Omental fat pad (tissue), 4 donors: ENCODE measurements around the gene OR51B5. TPM values are rescaled to one million over a fixed set of nuclear protein-coding genes. Genes with fewer than 3 reads are reported as not detected.
"Not testable (repeated sequence)": the region's sequence is repeated elsewhere in the genome, so short reads cannot be mapped to it uniquely, and the experiment has no call there.

Experiments
- ATAC-seq: fragments of 150-250 bp; one replicate; pipeline ENCODE4 v1.9.1; 2016; ENCODE audit warnings: mild to moderate bottlenecking, moderate library complexity; ENCODE audit not compliant: low FRiP score
- DNase-seq: peaks from one replicate; pipeline ENCODE4 v3.0.0-alpha.2; 2019; ENCODE audit warnings: low spot score
- CTCF ChIP-seq, 3 donors: fragments of 450-650 bp; IDR thresholded peaks; one replicate each; pipeline ENCODE4 v1.5.1; 2016 to 2017; ENCODE audit warnings: antibody characterized with exemption in 3 of 3, mild to moderate bottlenecking in 3 of 3, moderate library complexity in 2 of 3
- total RNA-seq, 4 donors: library from RNA; depleted of rRNA; stranded (reverse); fragments of >200 nt; gene quantifications; one replicate each; pipeline ENCODE4 v1.1.0, GENCODE V29; 2016

OR51B5 gene
- total RNA-seq, 4 donors from 2014 or later, result 0.36 to 0.63 (median 0.46) TPM; not detected in 1

- ATAC-seq, result no peak
- no peak for TF ChIP-seq CTCF (IDR thresholded peaks at IDR 0.05)
- DNase-seq, result no peak
These were observed 25.2 kb upstream of the OR51B5 start for GRCh38 chr11:5368502-5369043.

GRCh38 chr11:5367448-5368074 lies 24.2 kb upstream of the OR51B5 start:
- peak; percentile 71 for ATAC-seq
- TF ChIP-seq CTCF (IDR thresholded peaks at IDR 0.05), result no peak
- DNase-seq, result no peak

GRCh38 chr11:5366856-5367255 lies 23.5 kb upstream of the OR51B5 start:
- ATAC-seq, result no peak
- DNase-seq, result no peak
- no peak for TF ChIP-seq CTCF (IDR thresholded peaks at IDR 0.05)

GRCh38 chr11:5366365-5366764 lies 23.0 kb upstream of the OR51B5 start:
- ATAC-seq, DNase-seq: not testable (repeated sequence)

- no peak for TF ChIP-seq CTCF (IDR thresholded peaks at IDR 0.05)
- DNase-seq (no peak), ATAC-seq (no peak)
These were observed 20.9 kb upstream of the OR51B5 start for GRCh38 chr11:5364214-5364613.

- no peak for ATAC-seq
- no peak for DNase-seq
- TF ChIP-seq CTCF (IDR thresholded peaks at IDR 0.05), result no peak
These were observed 20.4 kb upstream of the OR51B5 start for GRCh38 chr11:5363679-5364078.

- TF ChIP-seq CTCF (IDR thresholded peaks at IDR 0.05), result no peak
- no peak for ATAC-seq
These were observed 18.8 kb upstream of the OR51B5 start for GRCh38 chr11:5362017-5362625.

GRCh38 chr11:5356031-5356430 lies 12.7 kb upstream of the OR51B5 start:
- DNase-seq, ATAC-seq: not testable (repeated sequence)

More at GRCh38 chr11:5362017-5362625, 18.8 kb upstream of the OR51B5 start:
- DNase-seq, result no peak
